GM12891 (cell line): ENCODE measurements around the gene GMEB2.

Source experiments
- POLR2A ChIP-seq: IDR thresholded peaks from 2 replicates; pipeline ENCODE4 v1.6.1; 2011; ENCODE audit warnings: low read depth, low read length, control low read depth
- POLR2AphosphoS5 ChIP-seq: IDR thresholded peaks from 2 replicates; pipeline ENCODE4 v1.6.1; 2011; ENCODE audit warnings: low read depth, low read length, control low read depth

- TF ChIP-seq POLR2AphosphoS5 (no peak), POLR2A (no peak)
These were observed 4.8 kb downstream of the GMEB2 start for GRCh38 chr20:63622096-63622495.
